ENCODE results near the gene ADTRP.

GRCh38 chr6:11762794-11763459, 15.7 kb downstream of the ADTRP start:
- TF ChIP-seq, protein P1, sequence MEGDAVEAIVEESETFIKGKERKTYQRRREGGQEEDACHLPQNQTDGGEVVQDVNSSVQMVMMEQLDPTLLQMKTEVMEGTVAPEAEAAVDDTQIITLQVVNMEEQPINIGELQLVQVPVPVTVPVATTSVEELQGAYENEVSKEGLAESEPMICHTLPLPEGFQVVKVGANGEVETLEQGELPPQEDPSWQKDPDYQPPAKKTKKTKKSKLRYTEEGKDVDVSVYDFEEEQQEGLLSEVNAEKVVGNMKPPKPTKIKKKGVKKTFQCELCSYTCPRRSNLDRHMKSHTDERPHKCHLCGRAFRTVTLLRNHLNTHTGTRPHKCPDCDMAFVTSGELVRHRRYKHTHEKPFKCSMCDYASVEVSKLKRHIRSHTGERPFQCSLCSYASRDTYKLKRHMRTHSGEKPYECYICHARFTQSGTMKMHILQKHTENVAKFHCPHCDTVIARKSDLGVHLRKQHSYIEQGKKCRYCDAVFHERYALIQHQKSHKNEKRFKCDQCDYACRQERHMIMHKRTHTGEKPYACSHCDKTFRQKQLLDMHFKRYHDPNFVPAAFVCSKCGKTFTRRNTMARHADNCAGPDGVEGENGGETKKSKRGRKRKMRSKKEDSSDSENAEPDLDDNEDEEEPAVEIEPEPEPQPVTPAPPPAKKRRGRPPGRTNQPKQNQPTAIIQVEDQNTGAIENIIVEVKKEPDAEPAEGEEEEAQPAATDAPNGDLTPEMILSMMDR (IDR thresholded peaks at IDR 0.05), result no peak
- no peak for TF ChIP-seq POLR2A (IDR thresholded peaks at IDR 0.05)

Data from uterus (tissue), 2 donors.